Thyroid gland (tissue), 4 donors: ENCODE data around the gene RNF19B.

Source experiments
- POLR2A ChIP-seq, 2 donors: fragments of 450-650 bp; IDR thresholded peaks; one replicate each; pipeline ENCODE4 v1.6.1; 2017; ENCODE audit warnings: antibody characterized with exemption in 2 of 2, mild to moderate bottlenecking in 2 of 2, moderate library complexity in 1 of 2
- TF ChIP-seq, protein P1 (sequence below), 6 experiments: fragments of 200-600 bp in 3 of 6; fragments of 450-650 bp in 3 of 6; sonication (generic) in 3 of 6; IDR thresholded peaks; one replicate each; pipeline ENCODE4 v1.5.1; 2016 to 2019; ENCODE audit warnings: antibody characterized with exemption in 6 of 6, mild to moderate bottlenecking in 2 of 6, inconsistent platforms in 1 of 6, moderate library complexity in 1 of 6

DNA sequence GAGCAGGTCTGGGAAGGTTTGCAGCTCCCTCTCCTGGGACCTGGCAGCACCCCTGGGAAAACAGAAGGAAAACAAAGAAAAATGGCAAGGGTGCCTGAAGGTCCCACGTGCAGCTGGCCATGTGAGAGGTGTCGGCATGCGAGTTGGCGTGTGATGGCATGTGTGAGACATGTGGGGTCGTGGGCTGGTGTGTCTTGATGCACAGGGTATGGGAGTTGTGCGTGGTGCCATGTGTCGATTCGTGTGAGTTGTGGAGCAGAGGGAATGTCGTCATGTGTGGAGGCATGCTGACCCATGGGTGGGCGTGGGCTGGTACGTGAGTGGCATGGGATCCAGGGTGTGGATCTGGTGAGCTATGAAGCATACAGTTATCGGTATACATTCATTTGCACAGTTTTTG is 77.0 kb downstream of the RNF19B start:
- TF ChIP-seq, protein P1, sequence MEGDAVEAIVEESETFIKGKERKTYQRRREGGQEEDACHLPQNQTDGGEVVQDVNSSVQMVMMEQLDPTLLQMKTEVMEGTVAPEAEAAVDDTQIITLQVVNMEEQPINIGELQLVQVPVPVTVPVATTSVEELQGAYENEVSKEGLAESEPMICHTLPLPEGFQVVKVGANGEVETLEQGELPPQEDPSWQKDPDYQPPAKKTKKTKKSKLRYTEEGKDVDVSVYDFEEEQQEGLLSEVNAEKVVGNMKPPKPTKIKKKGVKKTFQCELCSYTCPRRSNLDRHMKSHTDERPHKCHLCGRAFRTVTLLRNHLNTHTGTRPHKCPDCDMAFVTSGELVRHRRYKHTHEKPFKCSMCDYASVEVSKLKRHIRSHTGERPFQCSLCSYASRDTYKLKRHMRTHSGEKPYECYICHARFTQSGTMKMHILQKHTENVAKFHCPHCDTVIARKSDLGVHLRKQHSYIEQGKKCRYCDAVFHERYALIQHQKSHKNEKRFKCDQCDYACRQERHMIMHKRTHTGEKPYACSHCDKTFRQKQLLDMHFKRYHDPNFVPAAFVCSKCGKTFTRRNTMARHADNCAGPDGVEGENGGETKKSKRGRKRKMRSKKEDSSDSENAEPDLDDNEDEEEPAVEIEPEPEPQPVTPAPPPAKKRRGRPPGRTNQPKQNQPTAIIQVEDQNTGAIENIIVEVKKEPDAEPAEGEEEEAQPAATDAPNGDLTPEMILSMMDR (IDR thresholded peaks at IDR 0.05): no peak
- no peak for TF ChIP-seq POLR2A (IDR thresholded peaks at IDR 0.05)
